Peyer's patch (tissue), 4 donors: Measurements from ENCODE around the gene TTC9.

Source experiments
- POLR2A ChIP-seq, 2 donors: fragments of 450-650 bp; IDR thresholded peaks; one replicate each; pipeline ENCODE4 v1.5.1; 2017; ENCODE audit warnings: antibody characterized with exemption in 2 of 2, mild to moderate bottlenecking in 2 of 2, moderate library complexity in 2 of 2
- TF ChIP-seq, protein P1 (sequence below), 6 experiments: fragments of 450-650 bp in 4 of 6; fragments of 200-600 bp in 2 of 6; sonication (generic) in 1 of 6; IDR thresholded peaks; one replicate each; pipeline ENCODE4 v1.5.1; 2017 to 2019; ENCODE audit warnings: antibody characterized with exemption in 6 of 6, mild to moderate bottlenecking in 3 of 6, moderate library complexity in 1 of 6

- TF ChIP-seq, protein P1, sequence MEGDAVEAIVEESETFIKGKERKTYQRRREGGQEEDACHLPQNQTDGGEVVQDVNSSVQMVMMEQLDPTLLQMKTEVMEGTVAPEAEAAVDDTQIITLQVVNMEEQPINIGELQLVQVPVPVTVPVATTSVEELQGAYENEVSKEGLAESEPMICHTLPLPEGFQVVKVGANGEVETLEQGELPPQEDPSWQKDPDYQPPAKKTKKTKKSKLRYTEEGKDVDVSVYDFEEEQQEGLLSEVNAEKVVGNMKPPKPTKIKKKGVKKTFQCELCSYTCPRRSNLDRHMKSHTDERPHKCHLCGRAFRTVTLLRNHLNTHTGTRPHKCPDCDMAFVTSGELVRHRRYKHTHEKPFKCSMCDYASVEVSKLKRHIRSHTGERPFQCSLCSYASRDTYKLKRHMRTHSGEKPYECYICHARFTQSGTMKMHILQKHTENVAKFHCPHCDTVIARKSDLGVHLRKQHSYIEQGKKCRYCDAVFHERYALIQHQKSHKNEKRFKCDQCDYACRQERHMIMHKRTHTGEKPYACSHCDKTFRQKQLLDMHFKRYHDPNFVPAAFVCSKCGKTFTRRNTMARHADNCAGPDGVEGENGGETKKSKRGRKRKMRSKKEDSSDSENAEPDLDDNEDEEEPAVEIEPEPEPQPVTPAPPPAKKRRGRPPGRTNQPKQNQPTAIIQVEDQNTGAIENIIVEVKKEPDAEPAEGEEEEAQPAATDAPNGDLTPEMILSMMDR (IDR thresholded peaks at IDR 0.05) = peak; percentile 31 to 73 (median 62)
- TF ChIP-seq POLR2A (IDR thresholded peaks at IDR 0.05) = no peak
Observed at GRCh38 chr14:70714055-70714550, 72.4 kb downstream of the TTC9 start.
